ENCODE measurements around the gene HBG2. TPM values are rescaled to one million over a fixed set of nuclear protein-coding genes. Genes with fewer than 3 reads are reported as not detected.

HBG2 gene
- polyA plus RNA-seq, 3 donors, result not detected

GRCh38 chr11:5210376-5210885 lies 44.1 kb downstream of the HBG2 start:
- 45 to 67% (median 62%) methylated on average over 7 of the region's 7 CpGs for WGBS, 3 donors
- H3K27ac ChIP-seq (ENCODE audit: low read depth, low read length), result no peak overlapping the region

GRCh38 chr11:5204787-5205186 lies 49.8 kb downstream of the HBG2 start:
- WGBS, 3 donors, result 13 to 31% (median 29%) methylated on average over 1 of the region's 1 CpG
- no peak overlapping the region for H3K27ac ChIP-seq (ENCODE audit: low read depth, low read length)

DNA sequence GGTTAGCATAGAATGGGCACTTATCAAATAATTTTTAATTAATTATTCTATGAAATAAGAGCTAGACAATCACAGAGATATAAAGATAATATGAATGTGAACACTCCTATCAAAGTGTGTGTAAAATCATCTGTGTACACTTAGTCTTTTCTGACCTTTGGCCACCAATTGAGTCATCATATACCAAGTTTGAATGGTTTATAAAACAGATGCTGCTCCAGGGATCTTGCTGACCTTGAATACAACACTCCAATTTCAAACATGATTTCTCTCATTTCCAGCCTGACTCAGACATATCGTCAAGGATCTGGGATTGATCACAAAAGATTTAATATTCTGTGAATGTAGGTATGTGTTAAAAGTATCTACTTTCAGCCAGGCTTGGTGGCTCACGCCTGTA lies 51.2 kb downstream of the HBG2 start:
- 49 to 81% (median 76%) methylated on average over 2 of the region's 2 CpGs for WGBS, 3 donors

More for the DNA sequence above, 51.2 kb downstream of the HBG2 start:
- H3K27ac ChIP-seq (ENCODE audit: low read depth, low read length), result no peak overlapping the region

Other genes with a start within 250 kb of the HBG2 start
- gene OR52J3, start 208.3 kb downstream of the HBG2 start, polyA plus RNA-seq, result not detected
- gene OR52E2, start 195.2 kb downstream of the HBG2 start, polyA plus RNA-seq, result not detected
- not detected for gene OR52E1, start 185.2 kb downstream of the HBG2 start, polyA plus RNA-seq
- gene OR52A5, start 116.4 kb downstream of the HBG2 start, polyA plus RNA-seq, result not detected
- not detected for gene OR52A1, start 100.0 kb downstream of the HBG2 start, polyA plus RNA-seq
- gene OR51V1, start 54.1 kb downstream of the HBG2 start, polyA plus RNA-seq, result not detected
- 100 to 1,000 TPM in 1 of 3 donors, 10 to 100 TPM in 2; 12.9 to 541 (median 41.6) TPM for gene HBB, start 27.7 kb downstream of the HBG2 start, polyA plus RNA-seq
- under 1 TPM in 1 of 3 donors, not detected in 2; 0.30 TPM for gene HBD, start 20.3 kb downstream of the HBG2 start, polyA plus RNA-seq
- gene HBG1, start 4.9 kb downstream of the HBG2 start, polyA plus RNA-seq, result not detected
- gene HBE1, start 15.2 kb upstream of the HBG2 start, polyA plus RNA-seq, result under 1 TPM in 2 of 3 donors, not detected in 1; 0.10 to 0.14 TPM
- not detected for gene OR51B4, start 47.2 kb upstream of the HBG2 start, polyA plus RNA-seq
- gene OR51B2, start 69.5 kb upstream of the HBG2 start, polyA plus RNA-seq, result not detected
- not detected for gene OR51B5, start 88.7 kb upstream of the HBG2 start, polyA plus RNA-seq
- gene OR51B6, start 96.7 kb upstream of the HBG2 start, polyA plus RNA-seq, result not detected
- not detected for gene OR51M1, start 129.0 kb upstream of the HBG2 start, polyA plus RNA-seq
- not detected for gene OR51Q1, start 167.3 kb upstream of the HBG2 start, polyA plus RNA-seq
- gene OR51I1, start 186.7 kb upstream of the HBG2 start, polyA plus RNA-seq, result not detected
- not detected for gene OR51I2, start 194.5 kb upstream of the HBG2 start, polyA plus RNA-seq
- gene OR52D1, start 233.9 kb upstream of the HBG2 start, polyA plus RNA-seq, result not detected